H1 (cell line): Measurements from ENCODE around the gene ZMYND10. TPM values are rescaled to one million over a fixed set of nuclear protein-coding genes. Genes with fewer than 3 reads are reported as not detected.

Experiments used
- ASH2L ChIP-seq: fragments of 200-600, 300-600 bp; sonication (generic); IDR thresholded peaks from one replicate; pipeline ENCODE4 v1.7.1; 2017; ENCODE audit warnings: low read length
- HDAC2 ChIP-seq, 2 experiments: fragments of 300-600 bp in 1 of 2; sonication (generic) in 1 of 2; IDR thresholded peaks; 2 replicates each; pipeline ENCODE4 v1.6.1; 2011 to 2012; ENCODE audit warnings: low read depth in 2 of 2, low read length in 2 of 2, mild to moderate bottlenecking in 2 of 2, moderate library complexity in 2 of 2, borderline replicate concordance in 1 of 2, inconsistent platforms in 1 of 2
- NRF1 ChIP-seq: IDR thresholded peaks from 2 replicates; pipeline ENCODE4 v1.6.1; 2011; ENCODE audit warnings: mild to moderate bottlenecking, low read depth, low read length, improper control_type of control experiment
- SIX5 ChIP-seq: IDR thresholded peaks from 2 replicates; pipeline ENCODE4 v1.6.1; 2011; ENCODE audit warnings: mild to moderate bottlenecking, low read depth, low read length
- SP2 ChIP-seq: IDR thresholded peaks from 2 replicates; pipeline ENCODE4 v1.6.1; 2012; ENCODE audit warnings: mild to moderate bottlenecking, low read length, inconsistent platforms
- polyA plus RNA-seq, 7 experiments: library from polyadenylated mRNA; depleted of rRNA in 3 of 7; stranded (reverse) in 5 of 7; unstranded in 2 of 7; fragments of >200 nt in 5 of 7; fragments of 200-250 nt in 2 of 7; gene quantifications; 1 replicate in 5 of 7; 2 replicates in 1 of 7; 4 replicates in 1 of 7; pipeline versions ENCODE4 v1.2.1 to v1.2.3, GENCODE V29; 2011 to 2013; ENCODE audit warnings: missing spikeins in 2 of 7, mixed read lengths in 2 of 7
- total RNA-seq: library from RNA; stranded (reverse); fragmentation: NEBNext Ultra II Directional; extraction: Animal tissue kit (Norgen Biotek cat#: 25700); gene quantifications from 2 replicates; pipeline ENCODE4 v1.2.1, GENCODE V29; 2021

Gene ZMYND10
- total and polyA plus RNA-seq, 2 of the 8 experiments (the other 6 are each of a cell fraction or from before 2014, with no cell fraction given): 0.56 to 0.79 TPM

DNA sequence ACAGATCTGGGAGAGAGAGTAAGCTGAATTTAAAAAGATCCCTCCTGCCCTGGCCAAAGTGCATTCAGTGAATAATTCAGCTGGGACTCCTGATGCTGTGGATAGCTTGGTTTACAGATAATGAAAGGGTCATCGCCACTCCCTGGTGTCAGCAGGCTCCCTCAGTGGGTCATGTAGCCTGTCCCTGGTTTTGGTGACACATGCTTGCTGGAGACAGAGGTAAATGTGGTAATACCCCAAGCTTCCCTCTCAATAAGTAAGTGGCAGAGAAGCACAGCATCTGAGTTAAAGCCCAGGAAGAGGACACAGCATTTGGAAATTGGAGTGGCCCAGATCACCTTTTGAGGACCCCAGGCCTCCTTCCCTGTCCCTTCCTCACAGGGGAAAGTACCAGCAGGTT, 11.9 kb upstream of the ZMYND10 start (continued):
- TF ChIP-seq HDAC2 (IDR thresholded peaks at IDR 0.05; ENCODE audit: borderline replicate concordance in 1 of 2, low read depth in 2 of 2, low read length in 2 of 2) (no peak), ASH2L (no peak), SIX5 (no peak), NRF1 (no peak), SP2 (no peak)
